Effector CD8-positive, alpha-beta T cell (primary cell): ENCODE results near the gene ZBTB21.
A peak's percentile ranks its signal among the peaks of the same experiment; 100 is the strongest.
"Not testable (repeated sequence)": the region's sequence is repeated elsewhere in the genome, so short reads cannot be mapped to it uniquely, and the experiment has no call there.

Experiments
- DNase-seq: peaks from one replicate; lab custom pipeline; 2025; lab: John Stamatoyannopoulos, UW

Gene ZBTB21

DNA sequence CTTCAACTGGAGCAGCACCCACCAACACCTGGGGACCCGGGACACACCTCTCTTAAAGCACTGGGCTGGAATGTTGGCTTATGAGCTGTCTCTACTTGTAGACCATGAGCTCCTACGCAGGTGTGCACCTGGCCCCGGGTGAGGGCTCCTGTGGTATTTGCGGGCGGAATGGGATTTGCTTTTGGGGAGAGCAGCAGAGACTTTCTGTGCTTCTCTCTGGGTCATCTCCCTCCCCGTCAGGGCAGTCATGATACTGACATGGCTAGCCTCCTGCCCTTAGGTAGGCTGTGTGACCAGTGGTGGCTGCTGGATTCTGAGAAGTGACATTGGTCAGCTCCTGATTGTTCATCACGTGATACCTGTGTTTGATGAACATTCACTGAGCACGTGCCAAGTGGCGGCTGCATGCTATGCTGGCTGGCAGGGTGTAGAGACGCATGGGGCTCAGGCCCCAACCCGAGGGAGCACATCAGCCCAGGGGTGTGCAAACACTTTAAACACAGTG lies 9.0 kb upstream of the ZBTB21 start:
- no peak for DNase-seq

DNA sequence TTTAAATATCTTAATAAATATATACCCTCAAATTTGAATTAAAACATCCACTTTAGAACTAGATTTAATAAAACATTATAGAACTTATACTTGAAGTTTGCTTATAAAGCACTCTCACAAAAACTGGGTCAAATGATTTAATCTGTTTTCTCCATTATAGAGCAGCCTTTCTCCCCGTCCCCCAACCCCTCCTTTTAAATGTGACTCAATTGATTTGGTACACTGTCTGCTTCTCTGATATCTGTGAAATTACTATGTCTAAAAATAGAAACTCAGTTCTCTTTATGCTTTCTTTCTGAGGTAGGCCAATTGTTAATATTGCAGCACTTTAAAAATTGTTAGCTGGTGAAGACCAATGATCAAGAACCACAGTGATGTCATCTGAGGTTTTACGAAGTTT lies 6.9 kb upstream of the ZBTB21 start:
- DNase-seq, result no peak

DNA sequence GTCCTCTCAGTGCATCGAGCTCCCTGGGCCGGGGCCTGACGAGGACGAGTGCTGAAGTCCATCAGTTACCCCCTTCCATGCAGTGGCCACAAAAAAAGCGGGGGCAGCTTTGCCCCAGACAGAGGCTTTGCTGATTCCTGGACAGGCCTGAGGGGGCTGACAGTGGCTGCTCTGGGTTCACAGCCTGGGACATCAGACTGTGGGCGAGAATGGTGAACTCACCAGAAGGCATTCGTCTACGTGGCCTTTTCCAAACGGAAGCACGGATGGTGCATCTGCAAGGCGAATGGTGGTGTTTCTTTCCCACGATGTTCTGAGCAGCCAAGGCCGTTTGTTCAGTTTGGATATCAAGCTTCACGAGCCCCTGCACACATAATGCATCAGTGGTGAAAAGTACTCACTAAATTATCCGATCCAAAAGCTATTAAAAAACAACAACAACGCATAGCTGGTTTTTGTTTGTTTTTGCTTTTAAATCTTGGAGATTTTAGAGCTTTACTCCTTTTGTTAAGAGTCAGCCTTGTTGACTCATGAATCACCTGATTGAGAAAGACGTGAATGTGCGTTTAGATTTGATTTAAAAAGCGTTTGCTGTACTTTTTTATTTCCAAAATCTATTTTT lies 6.3 kb upstream of the ZBTB21 start:
- no peak for DNase-seq

DNA sequence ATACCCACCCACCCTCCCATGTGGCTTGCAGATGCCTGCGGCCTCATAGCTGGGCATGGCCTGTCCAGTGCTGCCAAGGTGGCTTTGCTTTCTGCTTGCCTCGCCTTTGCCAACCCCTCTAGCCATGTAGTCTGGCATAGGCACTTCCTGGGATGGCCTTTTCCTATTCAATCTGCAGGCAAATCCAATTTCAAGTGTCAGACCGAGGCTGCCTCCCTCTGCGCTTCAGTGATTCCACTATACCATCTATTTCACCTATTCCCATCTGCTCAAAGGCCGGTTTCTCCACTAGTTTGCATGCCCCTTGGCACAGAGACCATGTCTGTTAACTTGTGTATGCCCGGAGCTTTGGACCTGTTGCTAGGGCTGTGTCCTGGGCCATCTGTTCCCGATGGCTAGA lies 3.8 kb upstream of the ZBTB21 start:
- no peak for DNase-seq

DNA sequence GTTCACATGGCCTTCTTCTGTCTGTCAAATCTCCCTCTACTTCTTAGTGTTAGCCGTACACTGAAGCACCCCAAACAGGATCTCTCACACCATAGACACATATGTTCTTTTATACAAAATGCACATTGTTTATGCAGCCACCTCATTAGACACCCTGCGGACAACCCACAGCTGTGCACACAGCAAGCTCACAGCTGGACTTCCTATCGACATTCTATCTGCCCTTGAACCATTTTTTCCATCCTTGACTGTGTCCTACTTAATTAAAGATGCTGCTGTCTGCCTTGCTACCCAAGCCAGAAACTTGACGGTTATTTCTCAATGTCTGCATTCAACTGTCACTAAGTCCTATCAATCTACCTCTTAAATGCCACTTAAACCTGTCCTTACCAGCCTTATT lies 3.2 kb upstream of the ZBTB21 start:
- DNase-seq, result no peak

DNA sequence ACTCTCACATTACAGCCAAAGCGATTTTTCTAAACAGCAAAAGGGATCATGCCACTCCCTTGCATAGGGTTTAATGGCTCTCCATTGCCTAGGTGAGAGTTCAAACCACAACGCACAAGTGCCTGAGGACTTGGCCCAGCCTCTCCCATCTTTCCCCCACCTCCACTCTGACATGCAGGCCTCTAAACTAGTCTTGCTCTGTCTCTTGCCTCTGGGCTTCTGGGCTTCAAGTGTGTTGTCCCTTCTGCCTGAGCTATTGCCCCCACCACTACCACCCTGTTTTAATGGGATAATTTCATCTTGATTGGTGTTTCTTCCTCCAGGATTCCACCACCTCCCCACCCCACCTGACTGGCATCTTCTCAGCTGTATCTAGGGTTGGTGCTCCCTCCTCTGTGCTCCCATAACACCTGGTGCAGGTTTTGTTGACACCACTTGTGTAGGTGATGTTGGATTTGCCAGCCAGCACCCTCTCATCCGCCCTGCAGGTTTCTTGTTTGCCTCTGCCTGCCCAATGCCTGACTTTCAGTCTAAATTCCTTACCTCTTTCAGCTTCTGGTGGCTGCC lies 2.7 kb upstream of the ZBTB21 start:
- DNase-seq, result no peak

DNA sequence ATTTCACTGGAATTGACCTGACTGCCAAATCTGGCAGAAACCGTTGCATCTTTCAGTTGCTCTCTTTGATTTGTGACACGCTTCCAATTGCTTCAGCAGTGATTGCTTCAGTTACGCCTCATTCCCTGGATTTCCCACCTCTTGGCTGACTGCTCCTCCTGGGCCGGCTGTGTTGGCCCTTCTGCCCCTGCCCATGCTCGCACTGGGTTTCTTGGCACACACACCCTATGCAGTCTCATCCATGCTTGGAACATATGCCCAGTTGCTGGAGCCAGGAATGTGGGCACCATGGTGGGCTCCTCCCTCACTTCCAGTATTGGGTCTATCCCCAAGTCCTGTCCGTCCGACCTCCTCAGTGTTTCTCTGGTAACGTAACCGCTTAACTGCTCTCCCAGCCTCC lies 2.2 kb upstream of the ZBTB21 start:
- DNase-seq, result no peak

DNA sequence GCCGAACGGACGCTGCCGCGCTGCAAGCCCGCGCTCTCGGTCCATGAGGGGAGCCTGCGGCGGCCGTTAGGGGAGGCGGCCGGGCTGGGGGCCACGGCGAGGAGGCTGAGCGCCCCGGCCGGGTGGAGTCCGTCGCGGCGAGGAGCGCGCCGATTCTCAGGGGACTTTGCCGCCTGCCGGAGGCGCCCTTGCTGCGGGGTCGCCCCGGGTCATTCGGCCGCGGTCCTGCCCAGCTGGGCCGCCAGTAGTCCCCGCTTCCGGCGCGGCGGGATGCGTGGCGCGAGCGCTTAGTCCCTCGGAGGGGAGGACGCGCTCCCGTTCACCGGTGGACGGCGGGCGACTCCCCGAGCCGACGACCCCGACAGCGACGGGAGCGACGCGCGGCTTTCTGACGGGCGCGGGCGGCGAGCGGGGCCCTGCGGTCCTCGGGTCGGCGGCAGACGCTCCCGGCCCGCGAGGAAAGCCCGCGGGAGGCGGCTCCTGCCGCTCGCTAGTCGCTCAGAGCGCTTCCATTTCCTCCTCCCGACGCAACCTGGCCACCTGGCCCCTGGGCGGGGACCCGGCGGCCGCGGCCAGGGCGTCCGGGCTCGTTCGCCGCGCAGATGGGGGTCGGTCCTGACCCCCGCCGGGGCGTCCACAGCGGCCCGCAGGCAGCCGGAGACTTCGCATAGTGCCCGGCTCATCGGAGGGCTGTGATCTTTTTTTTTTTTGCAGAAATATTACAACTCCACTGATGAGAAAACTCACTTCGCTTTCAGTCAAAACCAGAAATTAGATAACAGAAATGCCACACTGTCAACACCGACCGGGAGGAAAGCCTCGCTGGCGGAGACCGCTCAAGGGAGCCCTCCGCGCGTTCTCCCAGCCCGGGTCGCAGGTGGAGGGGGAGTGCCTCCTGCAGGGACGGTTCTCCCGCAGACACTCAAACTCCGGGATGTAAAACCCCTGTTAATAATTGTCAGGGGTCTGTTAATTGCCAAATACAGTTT lies 641 bp upstream of the ZBTB21 start:
- DNase-seq, result peak; percentile 13

DNA sequence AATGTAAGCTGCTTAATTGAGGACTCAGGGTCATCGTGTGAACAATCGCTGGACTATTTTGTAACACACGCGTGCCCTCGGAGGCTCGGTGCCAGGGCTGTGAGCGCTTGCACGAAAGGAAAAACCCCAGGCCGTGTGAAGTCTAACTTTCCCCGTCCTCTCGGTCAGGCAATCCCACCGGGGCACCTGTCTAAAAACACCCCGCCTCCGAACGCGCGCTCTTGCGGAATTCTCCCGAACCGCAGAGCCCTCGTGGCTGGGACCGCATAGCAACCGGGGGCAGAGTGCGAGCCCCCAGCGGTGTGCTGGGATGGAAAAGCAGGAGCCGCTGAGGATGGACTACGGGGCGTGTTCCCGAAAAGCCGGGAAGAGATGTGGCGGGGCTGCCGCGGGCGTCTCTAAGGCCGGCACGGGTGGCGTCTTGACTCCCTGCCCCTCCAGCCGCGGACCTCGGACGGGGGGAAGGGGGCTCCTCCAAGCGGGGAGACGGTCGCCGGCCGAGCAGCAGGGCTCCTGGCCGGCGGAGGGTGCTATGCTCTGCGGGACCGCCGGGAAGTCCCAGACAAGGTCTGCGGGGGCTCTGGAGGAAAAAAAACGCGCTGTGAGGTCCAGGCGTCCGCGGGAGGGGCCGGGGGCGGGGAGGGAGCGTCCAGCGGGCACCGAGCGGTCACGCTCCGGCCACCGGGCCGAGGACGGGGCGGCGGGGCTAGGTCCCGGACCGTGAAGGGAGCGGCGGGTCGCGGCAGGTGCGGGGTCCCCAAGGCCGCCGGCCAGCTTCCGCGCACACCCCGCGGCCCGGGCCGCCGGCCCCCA lies 936 bp downstream of the ZBTB21 start:
- peak; percentile 26 for DNase-seq

DNA sequence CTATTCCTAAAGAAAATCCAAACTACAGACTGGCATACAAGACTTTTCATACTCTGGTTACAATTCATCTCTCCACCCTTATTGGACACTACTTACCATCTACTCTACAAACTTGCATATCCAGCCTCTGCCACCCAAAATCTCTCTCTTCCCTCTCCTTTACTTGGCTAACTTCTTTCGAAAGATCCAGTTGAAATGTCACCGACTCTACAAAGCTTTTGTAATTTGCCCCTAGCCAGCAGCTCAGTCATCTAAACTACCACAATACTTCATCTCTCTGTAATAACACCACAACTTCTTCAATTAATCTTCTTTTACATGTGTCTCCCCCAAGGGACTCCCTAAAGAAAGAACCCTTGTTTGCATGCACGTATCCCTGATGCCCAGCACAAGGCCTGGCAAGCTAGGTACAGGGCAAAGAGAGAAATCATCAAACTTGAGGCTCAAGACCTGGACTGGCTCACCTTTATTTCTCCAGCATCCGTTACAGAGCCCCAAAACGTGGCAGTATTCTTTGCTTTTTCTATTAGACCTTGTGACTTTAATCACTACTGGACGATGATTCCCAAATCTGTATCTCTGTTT lies 2.7 kb downstream of the ZBTB21 start:
- DNase-seq, result no peak

DNA sequence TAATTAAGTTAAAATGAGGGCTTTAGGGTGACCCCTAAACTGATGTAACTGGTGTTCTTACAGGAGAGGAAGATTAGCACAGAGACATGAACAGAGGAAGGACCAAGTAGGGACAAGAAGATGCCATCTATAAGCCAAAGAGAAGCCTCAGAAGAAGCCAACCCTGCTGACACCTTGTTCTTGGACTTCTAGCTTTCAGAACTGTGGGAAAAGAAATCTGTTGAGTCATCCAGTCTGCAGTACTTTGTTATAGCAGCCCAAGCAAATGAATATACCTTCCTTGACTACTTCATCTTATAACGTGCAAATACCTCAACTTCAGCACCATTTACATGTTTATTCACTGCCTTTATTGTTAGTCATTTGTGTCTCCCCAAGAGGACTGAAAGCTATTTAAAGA lies 3.4 kb downstream of the ZBTB21 start:
- DNase-seq, result no peak

DNA sequence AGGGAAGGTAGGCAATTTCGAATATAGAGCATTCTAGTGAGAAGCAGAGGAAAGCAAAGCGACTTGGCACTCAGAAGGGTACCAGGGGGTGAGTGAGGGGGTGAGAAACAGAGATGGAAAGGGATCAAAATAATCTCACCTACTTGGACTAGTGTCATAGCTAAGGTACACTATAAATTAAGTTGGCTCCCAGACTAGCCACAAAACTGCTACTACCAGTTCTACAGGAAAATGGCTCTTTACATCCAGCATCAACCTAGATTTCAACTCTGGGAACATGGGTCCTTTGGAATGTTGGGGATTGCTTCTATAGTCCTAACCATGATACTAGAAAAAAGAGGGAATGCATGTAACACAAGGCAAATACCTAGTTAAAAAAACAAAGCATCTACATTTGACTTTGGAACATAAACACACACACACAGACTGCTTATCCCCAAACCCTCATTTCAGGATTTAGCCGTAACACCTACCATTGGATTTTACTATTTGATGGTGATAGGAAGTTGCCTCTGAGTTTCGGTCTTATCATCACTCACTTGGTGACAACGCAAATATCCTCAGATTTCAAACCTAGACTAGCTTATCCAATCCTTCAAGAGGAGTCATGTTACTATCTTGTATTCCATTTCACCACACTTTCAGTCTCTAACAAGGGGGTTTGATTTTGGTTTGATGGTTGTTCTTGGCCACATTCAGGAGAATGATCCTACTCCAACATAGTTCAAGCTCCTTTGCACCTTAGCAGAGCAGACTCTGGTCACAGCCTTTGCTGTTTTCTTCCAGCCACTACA lies 5.6 kb downstream of the ZBTB21 start:
- DNase-seq, result no peak

DNA sequence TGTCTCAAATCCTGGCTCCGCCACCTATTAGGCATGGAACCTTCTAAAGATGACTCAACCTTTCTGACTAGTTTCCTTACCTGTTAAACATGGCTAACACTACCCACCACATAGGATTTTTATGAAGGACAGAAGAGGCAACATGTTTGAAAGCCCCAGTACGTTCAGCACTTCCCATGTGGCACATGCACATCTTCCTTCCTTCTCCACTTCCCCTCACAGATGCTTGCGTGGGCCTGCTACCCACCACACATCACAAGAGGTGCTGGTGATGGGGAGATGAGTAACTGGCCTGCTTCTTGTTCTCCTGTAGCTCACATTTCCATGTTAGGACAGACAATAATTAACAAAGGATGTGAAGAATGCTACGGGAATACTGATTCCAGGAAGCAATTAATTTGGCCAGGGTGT lies 7.1 kb downstream of the ZBTB21 start:
- no peak for DNase-seq

DNA sequence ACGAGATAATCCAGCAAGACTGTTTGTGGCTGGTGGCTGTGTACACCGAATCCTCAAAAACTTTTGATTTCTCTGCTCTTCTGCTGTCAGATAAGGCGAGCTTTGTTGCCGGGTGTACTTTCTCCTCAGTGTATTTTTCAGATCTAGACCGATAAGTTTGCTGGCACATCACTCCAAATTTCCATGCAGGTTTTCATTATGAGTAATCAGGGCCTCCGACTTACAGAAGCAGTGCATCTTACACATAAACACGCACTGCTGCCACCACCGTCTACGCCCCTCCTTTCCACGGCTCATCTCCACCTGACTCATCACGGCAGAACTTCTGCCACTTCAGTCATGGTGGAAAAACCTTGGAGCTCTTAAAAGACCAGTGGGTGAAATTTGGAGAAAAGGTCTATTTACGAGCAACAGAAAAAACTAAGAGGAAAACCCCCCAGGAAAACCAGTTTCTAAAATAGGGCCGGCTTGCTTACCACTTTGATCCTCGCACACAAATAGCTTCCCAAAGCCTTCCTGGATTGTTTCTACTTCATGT lies 7.7 kb downstream of the ZBTB21 start:
- DNase-seq, result no peak

DNA sequence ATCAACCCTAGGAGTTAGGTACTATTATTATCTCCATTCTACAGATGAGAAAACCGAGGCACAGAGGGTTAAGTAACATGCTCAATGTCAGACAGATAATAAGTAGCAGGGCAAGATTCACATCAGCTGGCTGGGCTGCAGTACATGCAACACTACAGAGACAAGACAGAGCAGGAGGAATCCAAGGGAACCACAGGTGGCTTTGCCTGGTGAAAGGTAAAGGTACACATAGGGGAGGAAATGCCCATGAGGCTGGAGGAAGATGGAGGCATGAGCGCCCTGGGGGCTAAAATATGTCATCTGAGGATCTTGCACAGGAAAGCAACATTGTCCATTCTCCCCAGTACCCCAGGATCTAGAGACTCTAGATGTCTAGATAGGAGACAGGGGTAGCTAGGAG lies 8.4 kb downstream of the ZBTB21 start:
- no peak for DNase-seq

DNA sequence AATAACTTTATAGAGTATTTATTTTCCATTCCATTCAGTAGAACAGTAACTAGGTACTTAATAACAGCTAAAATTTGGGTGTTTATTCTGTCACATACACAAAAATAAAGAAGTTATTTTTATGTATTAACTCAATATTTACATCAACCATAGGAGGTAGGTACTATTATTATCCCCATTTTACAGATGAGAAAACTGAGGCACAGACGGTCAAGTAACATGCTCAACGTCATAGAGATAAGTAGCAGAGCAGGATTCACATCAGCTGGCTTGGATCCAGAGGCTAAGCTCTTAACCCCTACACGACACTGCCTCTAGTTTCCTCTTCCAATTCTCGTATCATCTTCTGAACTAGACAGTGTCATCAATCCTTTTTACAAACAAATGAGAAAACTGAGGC lies 9.3 kb downstream of the ZBTB21 start:
- DNase-seq, result no peak

DNA sequence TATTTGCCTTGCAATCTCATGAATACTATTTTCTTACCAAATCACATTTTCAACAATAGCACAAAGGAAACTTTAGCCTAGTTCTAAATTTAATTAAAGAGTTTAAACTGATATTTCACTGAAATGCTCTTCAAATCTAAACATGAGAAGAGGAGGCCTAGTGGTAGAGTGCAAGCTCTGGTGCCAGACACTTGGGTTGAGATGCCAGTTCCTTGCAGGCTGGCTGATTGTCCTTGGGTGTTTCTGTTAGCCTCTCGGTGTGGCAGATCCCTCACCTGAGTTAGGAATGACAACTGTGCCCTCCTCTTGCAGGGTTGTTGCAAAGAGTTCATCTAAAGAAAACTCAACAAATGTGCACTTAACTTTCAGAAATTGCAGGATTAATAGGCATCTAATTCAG lies 12.5 kb downstream of the ZBTB21 start:
- DNase-seq, result no peak

DNA sequence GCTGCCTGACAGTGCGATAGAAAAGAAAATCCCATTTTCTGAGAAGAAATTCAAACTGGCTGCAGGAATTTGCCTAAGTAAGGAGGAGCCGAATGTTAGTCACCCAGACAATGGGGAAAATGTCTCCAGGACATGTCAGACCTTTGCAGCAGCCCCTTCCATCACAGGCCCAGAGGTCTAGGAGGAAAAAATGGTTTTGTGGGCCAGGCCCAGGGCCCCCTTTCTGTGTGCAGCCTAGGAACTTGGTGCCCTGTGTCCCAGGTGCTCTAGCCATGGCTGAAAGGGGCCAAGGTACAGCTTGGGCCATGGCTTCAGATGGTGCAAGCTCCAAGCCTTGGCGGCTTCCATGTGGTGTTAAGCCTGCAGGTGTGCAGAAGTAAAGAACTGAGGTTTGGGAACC lies 14.6 kb downstream of the ZBTB21 start:
- no peak for DNase-seq

DNA sequence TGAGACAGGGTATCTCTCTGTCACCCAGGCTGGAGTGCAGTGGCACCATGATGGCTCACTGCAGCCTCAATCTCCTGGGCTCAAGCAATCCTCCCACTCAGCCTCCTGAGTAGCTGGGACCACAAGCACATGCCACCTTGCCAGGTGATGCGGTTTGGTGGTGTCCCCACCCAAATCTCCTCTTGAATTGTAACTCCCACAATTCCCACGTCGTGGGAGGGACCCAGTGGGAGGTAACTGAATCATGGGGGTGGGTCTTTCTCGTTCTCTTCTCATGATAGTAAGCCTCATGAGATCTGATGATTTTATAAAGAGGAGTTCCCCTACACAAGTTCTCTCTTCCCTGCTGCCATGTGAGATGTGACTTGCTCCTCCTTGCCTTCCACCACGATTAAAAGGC lies 15.5 kb downstream of the ZBTB21 start:
- DNase-seq, result not testable (repeated sequence)

DNA sequence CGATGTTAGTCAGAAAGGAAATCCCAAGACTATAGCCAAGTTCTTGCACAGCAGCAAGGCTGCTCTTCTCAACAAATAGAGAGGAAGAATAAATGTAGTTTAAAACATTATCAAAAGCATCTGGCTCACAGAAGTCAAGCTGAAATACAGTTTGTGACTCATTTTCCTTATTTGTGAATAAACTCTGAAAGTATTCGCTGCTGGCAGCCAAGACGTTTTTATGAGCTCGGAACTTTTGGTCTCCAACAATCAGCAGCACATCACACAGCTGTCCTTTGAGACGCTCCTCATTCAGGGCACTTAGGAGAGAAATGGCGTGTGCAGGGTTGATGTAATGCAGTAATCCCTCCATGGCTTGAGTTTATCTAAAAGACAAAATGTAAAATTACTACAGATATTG lies 16.4 kb downstream of the ZBTB21 start:
- no peak for DNase-seq

DNA sequence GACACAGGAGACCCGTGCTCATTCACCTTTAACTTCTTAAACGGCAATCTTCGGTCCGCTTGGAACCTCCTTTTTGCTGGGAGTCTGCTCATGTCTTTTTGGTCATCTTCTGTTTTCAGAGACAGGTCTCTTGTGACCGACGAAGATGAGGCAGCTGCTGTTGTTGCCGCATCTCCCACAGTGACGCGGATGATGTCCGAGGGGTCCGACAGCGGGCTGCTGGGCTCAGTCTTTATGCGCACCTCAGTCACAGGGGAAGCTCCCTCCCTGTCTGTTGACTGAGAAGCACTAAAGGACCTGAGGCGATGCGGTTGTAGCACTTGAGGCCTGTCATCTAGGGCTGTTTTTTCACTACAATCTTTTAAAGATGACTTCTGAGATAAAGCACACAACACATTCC lies 17.6 kb downstream of the ZBTB21 start:
- no peak for DNase-seq
